Activated CD4-positive, alpha-beta T cell treated with anti-CD3 and anti-CD28 coated beads, Interleukin-2, Interleukin-6, amounts not matched to agents 100 ng/mL and 50 ng/mL, durations not matched to agents 16 hours and 8 hours (primary cell): ENCODE data around the gene TBK1.

Source experiments
- DNase-seq: peaks from one replicate; pipeline ENCODE4 v3.0.0-alpha.2; 2020

Gene TBK1

GRCh38 chr12:64550755-64551154 lies 98.8 kb downstream of the TBK1 start:
- no peak for DNase-seq

GRCh38 chr12:64551676-64552075 lies 99.8 kb downstream of the TBK1 start:
- DNase-seq = no peak
